Heart right ventricle (tissue), 16 donors: ENCODE data around the gene SPTBN1. TPM values are rescaled to one million over a fixed set of nuclear protein-coding genes. Genes with fewer than 3 reads are reported as not detected.

Source experiments
- ATAC-seq, 8 donors: fragments of 200-7000 bp; cut with Tn5 transposase; one replicate each; pipeline ENCODE4 v1.9.1; 2020; ENCODE audit warnings: mild to moderate bottlenecking in 8 of 8, moderate library complexity in 8 of 8, moderate number of reproducible peaks in 1 of 8
- DNase-seq, 2 donors: peaks; one replicate each; pipeline ENCODE4 v3.0.0-alpha.2; 2020
- H3K27ac ChIP-seq, 10 donors: fragments of 200-600 bp; sonication (generic) in 2 of 10; one replicate each; pipeline versions ENCODE4 v1.5.0 to v1.8.0; 2020 to 2022; ENCODE audit warnings: mild to moderate bottlenecking in 3 of 10
- H3K27me3 ChIP-seq, 7 donors: fragments of 200-600 bp; one replicate each; pipeline ENCODE4 v1.8.0; 2021 to 2022; ENCODE audit warnings: mild to moderate bottlenecking in 2 of 7
- H3K36me3 ChIP-seq, 9 donors: fragments of 200-600 bp; sonication (generic) in 1 of 9; one replicate each; pipeline versions ENCODE4 v1.5.0 to v1.8.0; 2020 to 2022; ENCODE audit warnings: mild to moderate bottlenecking in 2 of 9
- H3K4me1 ChIP-seq, 9 donors: fragments of 200-600 bp; sonication (generic) in 1 of 9; one replicate each; pipeline versions ENCODE4 v1.5.0 to v1.8.0; 2020 to 2022; ENCODE audit warnings: mild to moderate bottlenecking in 4 of 9
- H3K4me3 ChIP-seq, 10 donors: fragments of 200-600 bp; sonication (generic) in 2 of 10; one replicate each; pipeline versions ENCODE4 v1.5.0 to v1.8.0; 2020 to 2022; ENCODE audit warnings: mild to moderate bottlenecking in 7 of 10, moderate library complexity in 2 of 10
- H3K9me3 ChIP-seq, 11 donors: fragments of 200-600 bp in 10 of 11; sonication (generic) in 2 of 11; one replicate each; pipeline versions ENCODE4 v1.5.0 to v1.8.0; 2013 to 2022; ENCODE audit warnings: mild to moderate bottlenecking in 2 of 11, control low read depth in 1 of 11, moderate library complexity in 1 of 11
- CTCF ChIP-seq, 9 donors: fragments of 200-600 bp; sonication (generic) in 2 of 9; IDR thresholded peaks; one replicate each; pipeline versions ENCODE4 v1.5.0 to v1.8.0; 2021 to 2022; ENCODE audit warnings: antibody characterized with exemption in 9 of 9, mild to moderate bottlenecking in 5 of 9, moderate library complexity in 1 of 9
- WGBS, 2 donors: extraction: QIAGEN DNeasy Blood & Tissue Kit; methylation state at CpG; one replicate each; pipeline ENCODE4 v1.1.7; 2013; ENCODE audit warnings: inconsistent platforms in 1 of 2; 5-methylcytosine and 5-hydroxymethylcytosine counted together
- intact Hi-C, 10 donors: fragments of 100-400 bp; cut with DNase I; formaldehyde crosslinking; loops; one replicate each; pipeline versions ENCODE4 v1.11.1 to v1.14.2; 2022
- polyA plus RNA-seq, 2 donors: library from polyadenylated mRNA; stranded (reverse); fragments of 200-250 nt; gene quantifications; one replicate each; pipeline ENCODE4 v1.2.3, GENCODE V29; 2013
- total RNA-seq, 10 donors: library from RNA; stranded (reverse); fragmentation: NEBNext Ultra II Directional in 3 of 10; extraction: Animal tissue kit (Norgen Biotek cat#: 25700) in 3 of 10; gene quantifications; one replicate each; pipeline versions ENCODE4 v1.2.1 to v1.2.4, GENCODE V29; 2021 to 2023
- donor health status: Arrhythmogenic right ventricular cardiomyopathy.
- donor health status: ischemic (EF 13 %, LVEDD 7.1; RV severe dilation, severe dysfunction).
- donor health status: healthy with polysubstance abuse.
- donor health status: DM: no; HTN: yes; CAD: no.
- donor health status: DM: no; HTN: no; CAD: no.
- donor health status: ischemic (EF 25% LVEDD 6.9; RV normal size, moderate dysfunction).
- donor health status: ischemic (EF 25% LVEDD 5.7; RV mildly dilated, moderate dysfunction).
- donor health status: healthy.
- donor health status: DM: yes; HTN: yes; CAD: no.
- donor health status: Ischemic cardiomyopathy.
- donor health status: ischemic (EF 35%, LVEDD 5.7; RV mildly dilated, moderate dysfunction).
- donor health status: nonischemic (EF 11% LVEDD 7.7; RV severe dilation, severe dysfunction).
- donor health status: DM: yes; HTN: yes; CAD: no.
- donor health status: PGD.
- donor health status: ischemic (EF 29% LVEDD 5.4; RV normal size, mild dysfunction).
- donor health status: nonischemic (EF 23%, LVEDD 6.1; RV moderate dilation, normal function).

SPTBN1 gene
- total and polyA plus RNA-seq, 12 donors, result 91.1 to 643 (median 494) TPM

GRCh38 chr2:54560146-54560881 lies 104.2 kb downstream of the SPTBN1 start:
- peak overlapping the region in 8 of 10 donors; percentile 41 to 68 (median 52) for H3K4me3 ChIP-seq
- no peaks in the 10 kb centered on the region for H3K27me3 ChIP-seq
- no peak for TF ChIP-seq CTCF (IDR thresholded peaks at IDR 0.05)
- intact Hi-C loops, result loop anchor here in 2 of 10 donors (5.0 to 10.0 kb wide), 2 partner anchors 47 to 74 kb away; no protein-coding TSS in a partner anchor
- peaks cover 0 to 8% (median 0%) of the 10 kb centered on the region in 9 donors for H3K36me3 ChIP-seq
- WGBS, 2 donors, result 22 to 23% methylated on average over 19 of the region's 19 CpGs
- H3K9me3 ChIP-seq, result no peaks in the 10 kb centered on the region
- no peak for DNase-seq
- H3K4me1 ChIP-seq, result peaks cover 16 to 98% (median 86%) of the 10 kb centered on the region in 9 donors
- ATAC-seq, result peak; percentile 28 to 66 (median 46)
- peak overlapping the region; percentile 31 to 94 (median 83) for H3K27ac ChIP-seq

GRCh38 chr2:54561010-54561409 lies 104.9 kb downstream of the SPTBN1 start:
- peak overlapping the region in 6 of 10 donors; percentile 46 to 68 (median 56) for H3K4me3 ChIP-seq
- 41 to 49% methylated on average over 4 of the region's 4 CpGs for WGBS, 2 donors
- H3K9me3 ChIP-seq, result no peaks in the 10 kb centered on the region
- no peak for TF ChIP-seq CTCF (IDR thresholded peaks at IDR 0.05)
- H3K36me3 ChIP-seq, result peaks cover 0 to 8% (median 0%) of the 10 kb centered on the region in 9 donors
- no peak for DNase-seq
- intact Hi-C loops, result loop anchor here in 2 of 10 donors (5.0 to 10.0 kb wide), 2 partner anchors 46 to 74 kb away; no protein-coding TSS in a partner anchor
- no peak for ATAC-seq
- H3K27me3 ChIP-seq, result no peaks in the 10 kb centered on the region
- H3K27ac ChIP-seq, result peak overlapping the region in 9 of 10 donors; percentile 6 to 94 (median 85)
- H3K4me1 ChIP-seq, result peaks cover 10 to 98% (median 86%) of the 10 kb centered on the region in 9 donors

DNA sequence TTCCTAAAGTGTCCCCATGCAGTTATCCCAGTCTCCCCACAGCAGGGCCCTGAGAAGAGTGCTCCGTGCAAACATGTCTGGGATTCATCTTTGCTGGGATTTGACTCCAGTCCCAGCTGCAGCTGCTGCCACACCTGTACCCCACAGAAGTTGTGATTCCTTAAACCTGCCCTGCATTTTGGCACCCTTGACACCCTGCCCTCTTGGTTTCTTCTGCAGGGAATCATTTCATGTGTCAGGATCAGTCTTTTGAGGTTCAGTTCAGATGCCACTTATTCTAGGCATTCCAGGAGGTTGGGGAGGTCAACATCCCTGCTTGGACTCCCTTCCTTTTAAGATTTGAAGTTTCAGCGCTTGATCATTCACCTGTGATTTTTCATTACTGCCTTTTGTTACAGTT lies 108.3 kb downstream of the SPTBN1 start:
- no peak overlapping the region for H3K4me3 ChIP-seq
- no peaks in the 10 kb centered on the region for H3K9me3 ChIP-seq
- peaks cover 9 to 97% (median 89%) of the 10 kb centered on the region in 9 donors for H3K4me1 ChIP-seq
- 62 to 64% methylated on average over 2 of the region's 2 CpGs for WGBS, 2 donors
- peaks cover 0 to 18% (median 0%) of the 10 kb centered on the region in 9 donors for H3K36me3 ChIP-seq
- ATAC-seq, result no peak
- no peaks in the 10 kb centered on the region for H3K27me3 ChIP-seq
- TF ChIP-seq CTCF (IDR thresholded peaks at IDR 0.05), result no peak
- peak overlapping the region in 2 of 10 donors; percentile 37 for H3K27ac ChIP-seq
- intact Hi-C loops, result loop anchor here in 2 of 10 donors (5.0 to 10.0 kb wide), 2 partner anchors 43 to 70 kb away; no protein-coding TSS in a partner anchor
- DNase-seq, result no peak

DNA sequence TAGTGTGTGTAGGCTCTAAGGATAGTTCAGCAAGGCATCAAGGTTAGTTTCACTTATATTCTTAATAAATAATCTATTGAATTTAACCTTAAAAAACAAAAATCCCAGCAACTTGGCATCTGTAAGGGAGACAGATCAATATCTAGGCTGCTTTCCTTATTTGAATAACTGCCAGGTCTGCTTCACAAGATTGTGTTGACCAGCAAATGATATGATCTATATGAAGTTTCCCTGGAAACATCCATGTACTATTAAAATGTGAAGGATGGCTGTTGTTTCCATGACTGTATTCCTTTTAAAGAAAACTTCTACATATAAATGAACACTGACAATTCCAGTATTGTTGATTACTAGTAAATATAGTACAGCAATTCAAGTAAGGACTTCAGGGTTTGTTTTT lies 109.4 kb downstream of the SPTBN1 start:
- H3K4me1 ChIP-seq, result peaks cover 18 to 97% (median 90%) of the 10 kb centered on the region in 9 donors
- H3K36me3 ChIP-seq, result peaks cover 0 to 18% (median 0%) of the 10 kb centered on the region in 9 donors
- DNase-seq (no peak), ATAC-seq (no peak)
- H3K27me3 ChIP-seq, result no peaks in the 10 kb centered on the region
- H3K27ac ChIP-seq, result no peak overlapping the region
- no peaks in the 10 kb centered on the region for H3K9me3 ChIP-seq
- intact Hi-C loops, result loop anchor here in 1 of 10 donors (10.0 kb wide), 1 partner anchor 69 kb away; no protein-coding TSS in a partner anchor
- H3K4me3 ChIP-seq, result no peak overlapping the region
- TF ChIP-seq CTCF (IDR thresholded peaks at IDR 0.05), result no peak
